HG03066 (cell line): ENCODE results near the gene MYO15A.

Experiments used
- ATAC-seq: cut with Tn5 transposase; IDR thresholded peaks from one replicate; pipeline ENCODE4 v1.9.1; 2021; ENCODE audit warnings: low read depth; ENCODE audit not compliant: unreplicated experiment

Gene MYO15A

DNA sequence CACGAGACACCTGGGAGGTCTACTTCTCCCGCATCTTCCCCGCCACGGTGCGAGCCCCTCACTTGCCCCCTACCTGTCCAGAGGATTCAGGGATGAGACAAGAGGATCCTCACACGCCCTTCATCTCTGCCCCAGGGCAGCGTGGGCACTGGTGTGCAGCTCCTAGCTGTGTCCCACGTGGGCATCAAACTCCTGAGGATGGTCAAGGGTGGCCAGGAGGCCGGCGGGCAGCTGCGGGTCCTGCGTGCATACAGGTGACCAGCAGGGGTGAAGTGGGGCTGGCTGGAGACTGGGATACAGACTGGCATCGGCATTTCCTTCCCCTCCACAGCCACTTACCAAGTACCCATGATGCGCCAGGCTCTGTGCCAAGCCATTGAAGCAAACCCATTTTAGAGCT is 46.6 kb downstream of the MYO15A start:
- ATAC-seq = no peak

DNA sequence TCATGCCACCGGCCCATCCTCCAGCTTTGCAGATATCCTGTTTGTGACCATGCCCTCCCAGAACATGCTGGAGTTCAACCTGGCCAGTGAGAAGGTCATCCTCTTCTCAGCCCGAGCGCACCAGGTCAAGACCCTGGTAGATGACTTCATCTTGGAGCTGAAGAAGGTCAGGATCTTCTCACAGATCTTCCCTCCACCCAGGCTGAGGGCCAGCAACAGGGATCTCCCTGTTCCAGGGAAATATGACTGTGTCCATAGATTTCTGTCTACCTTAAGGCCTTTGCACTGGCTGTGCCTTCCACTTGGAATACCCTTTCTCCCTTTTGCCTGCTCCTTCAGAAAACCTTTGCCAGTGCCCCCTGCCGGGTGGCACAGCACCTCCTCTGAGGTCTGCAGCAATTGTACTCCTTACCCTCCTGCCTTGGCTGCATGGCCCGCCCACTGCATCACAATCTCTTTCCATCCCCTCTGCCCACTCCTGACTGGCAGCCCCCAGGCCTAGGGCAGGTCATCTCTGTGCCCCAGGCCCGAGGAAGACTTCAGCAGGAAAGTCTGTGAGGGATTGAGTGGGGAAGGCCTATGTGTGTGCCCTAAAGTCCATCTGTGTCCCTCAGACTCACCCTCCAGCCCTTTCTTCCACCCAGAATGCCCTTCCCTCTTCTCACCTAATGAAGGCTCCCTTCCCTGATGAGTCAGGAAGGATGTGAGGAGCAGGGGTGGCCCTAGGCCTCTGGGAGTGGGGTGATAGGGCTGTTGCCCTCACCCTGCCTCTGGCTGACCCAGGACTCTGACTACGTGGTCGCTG is 47.8 kb downstream of the MYO15A start:
- no peak for ATAC-seq

GRCh38 chr17:18156976-18157280 is 48.4 kb downstream of the MYO15A start:
- ATAC-seq = no peak

DNA sequence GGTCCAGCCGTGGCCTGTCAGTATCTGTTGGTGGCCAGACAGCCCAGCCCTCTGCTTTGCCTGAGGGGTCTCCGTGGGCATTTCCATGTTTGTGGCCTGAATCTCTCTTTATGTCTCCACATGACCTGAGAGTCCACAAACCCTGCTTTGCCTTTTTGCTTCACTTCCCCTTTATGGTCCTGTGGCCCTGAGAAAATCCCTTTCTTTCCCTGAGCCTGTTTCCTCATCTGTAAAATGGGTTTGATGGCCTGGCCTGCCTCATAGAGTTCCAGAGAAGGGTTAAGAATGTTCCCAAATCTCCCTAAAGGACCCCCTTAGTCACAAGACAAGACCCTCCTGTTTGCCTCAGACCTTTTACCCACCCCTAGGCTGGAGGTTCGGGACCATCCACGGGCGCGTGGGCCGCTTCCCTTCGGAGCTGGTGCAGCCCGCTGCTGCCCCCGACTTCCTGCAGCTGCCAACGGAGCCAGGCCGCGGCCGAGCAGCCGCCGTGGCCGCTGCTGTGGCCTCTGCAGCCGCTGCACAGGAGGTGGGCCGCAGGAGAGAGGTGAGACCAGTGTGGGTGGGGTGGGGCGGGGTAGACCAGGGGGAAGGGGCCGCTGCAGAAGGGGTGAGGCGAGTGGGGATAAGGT is 48.9 kb downstream of the MYO15A start:
- ATAC-seq = no peak

- peak; percentile 43 for ATAC-seq
These were observed 49.6 kb downstream of the MYO15A start for GRCh38 chr17:18158022-18158600.

GRCh38 chr17:18159551-18160120 is 51.1 kb downstream of the MYO15A start:
- no peak for ATAC-seq

- no peak for ATAC-seq
These were observed 51.7 kb downstream of the MYO15A start for GRCh38 chr17:18160128-18160856.

- peak; percentile 48 for ATAC-seq
These were observed 52.9 kb downstream of the MYO15A start for GRCh38 chr17:18161207-18162145.

- no peak for ATAC-seq
These were observed 55.0 kb downstream of the MYO15A start for GRCh38 chr17:18163547-18163946.

- no peak for ATAC-seq
These were observed 58.3 kb downstream of the MYO15A start for GRCh38 chr17:18166894-18167293.

DNA sequence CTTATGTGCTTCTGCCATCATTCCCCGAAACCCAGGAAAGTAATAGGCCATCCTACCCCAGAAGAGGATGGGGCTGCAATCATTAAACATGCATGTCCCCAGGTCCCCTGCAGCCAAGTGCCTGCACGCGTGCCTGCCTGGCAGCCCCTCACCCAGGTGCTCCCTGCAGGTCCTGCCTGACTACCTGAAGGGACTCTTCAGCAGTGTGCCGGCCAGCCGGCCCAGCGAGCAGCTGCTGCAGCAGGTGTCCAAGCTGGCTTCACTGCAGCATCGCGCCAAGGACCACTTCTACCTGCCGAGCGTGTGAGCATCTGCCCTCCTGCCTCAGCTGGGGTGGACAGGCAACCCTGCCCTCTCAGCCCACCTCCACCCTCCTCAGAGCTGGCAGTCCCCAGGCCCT is 58.9 kb downstream of the MYO15A start:
- ATAC-seq = no peak

DNA sequence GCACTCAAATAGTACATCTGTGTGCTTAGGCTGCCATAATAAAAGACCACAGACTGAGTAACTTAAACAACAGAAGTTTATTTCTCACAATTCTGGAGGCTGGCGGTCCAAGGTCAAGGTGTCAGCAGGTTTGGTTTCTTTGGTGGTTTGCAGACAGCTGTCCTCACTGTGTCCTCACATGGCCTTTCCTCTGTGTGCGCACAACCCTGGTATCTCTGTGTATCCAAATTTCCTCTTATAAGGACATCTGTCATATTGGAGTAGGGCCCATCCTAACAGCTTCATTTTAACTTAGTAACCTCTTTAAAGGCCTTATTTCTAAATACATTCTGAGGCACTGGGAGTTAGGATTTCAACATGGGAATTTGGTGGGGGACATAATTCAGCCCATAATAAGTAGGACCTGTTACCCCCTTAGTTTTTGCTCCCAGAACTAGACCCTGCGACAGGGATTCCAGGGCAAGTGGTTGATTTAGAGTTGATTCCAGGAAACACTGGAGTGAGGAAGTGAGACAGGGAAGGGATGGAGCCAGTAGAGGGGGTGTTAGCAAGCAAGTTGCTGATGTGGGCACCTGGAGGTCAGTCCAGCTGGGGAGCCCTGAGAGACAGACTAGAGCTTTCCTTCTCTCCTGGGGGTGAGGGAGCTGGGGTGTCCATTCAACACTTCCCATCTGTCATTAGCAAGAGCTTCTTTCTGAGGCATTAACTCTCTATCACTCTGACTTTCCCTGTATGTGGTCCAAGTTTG is 64.1 kb downstream of the MYO15A start:
- no peak for ATAC-seq

- no peak for ATAC-seq
These were observed 65.2 kb downstream of the MYO15A start for GRCh38 chr17:18173740-18174139.

DNA sequence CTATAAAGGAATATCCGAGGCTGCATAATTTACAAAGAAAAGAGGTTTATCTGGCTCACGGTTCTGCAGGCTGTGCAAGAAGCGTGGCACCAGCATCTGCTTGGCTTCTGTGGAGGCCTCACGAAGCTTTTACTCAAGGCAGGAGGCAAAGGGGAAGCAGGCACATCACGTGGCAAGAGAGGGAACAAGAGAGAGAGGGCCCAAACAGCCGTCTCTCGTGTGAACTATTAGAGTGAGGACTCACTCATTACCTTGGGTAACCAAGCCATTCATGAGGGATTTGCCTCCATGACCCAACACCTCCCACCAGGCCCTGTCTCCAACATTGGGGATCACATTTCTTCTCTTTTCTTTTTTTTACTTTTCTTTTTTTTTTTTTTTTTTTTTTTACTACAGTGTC is 67.6 kb downstream of the MYO15A start:
- ATAC-seq = no peak

GRCh38 chr17:18177133-18177532 is 68.6 kb downstream of the MYO15A start:
- ATAC-seq = no peak

DNA sequence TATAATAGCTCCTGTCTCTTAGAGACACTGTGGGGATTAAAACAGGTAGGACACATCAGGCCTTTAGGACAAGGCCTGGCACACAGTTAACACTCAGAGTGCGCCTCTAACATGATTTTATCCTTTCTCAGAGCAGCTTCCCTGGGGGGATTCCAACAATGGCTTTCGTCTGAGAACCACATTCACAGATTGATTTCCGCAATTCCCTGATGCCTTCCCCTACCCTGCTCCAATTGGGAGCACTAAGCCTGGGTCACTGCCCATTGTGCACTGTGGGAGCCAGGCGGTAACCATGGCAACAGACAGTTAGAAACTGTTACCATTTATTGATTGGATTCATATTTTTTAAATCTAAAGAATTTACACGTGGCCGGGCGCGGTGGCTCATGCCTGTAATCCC is 69.2 kb downstream of the MYO15A start:
- ATAC-seq = no peak

DNA sequence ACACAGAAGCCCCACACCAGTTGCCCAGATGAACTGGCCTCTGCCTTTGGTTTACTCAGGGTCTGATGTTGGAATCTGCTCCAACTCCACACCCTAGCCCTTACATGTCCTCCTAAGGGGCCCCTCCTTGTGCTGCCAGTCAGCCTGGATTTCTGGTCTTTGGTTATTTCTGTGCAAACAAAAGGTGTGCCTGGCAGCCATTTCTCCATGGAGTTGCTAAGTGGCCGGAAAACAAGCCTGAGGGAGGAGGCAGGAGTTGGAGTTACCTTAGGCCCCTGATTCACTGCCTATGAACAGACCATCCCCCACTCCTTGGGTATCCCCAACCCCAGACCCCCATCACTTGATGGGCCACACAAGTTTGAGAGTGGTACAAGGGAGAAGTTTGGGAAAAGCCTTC is 70.6 kb downstream of the MYO15A start:
- ATAC-seq = no peak

- ATAC-seq = no peak
These were observed 71.2 kb downstream of the MYO15A start for GRCh38 chr17:18179804-18180203.

GRCh38 chr17:18181358-18181757 is 72.8 kb downstream of the MYO15A start:
- ATAC-seq = no peak
